ENCODE measurements around the gene SYNE3.

SYNE3 gene

DNA sequence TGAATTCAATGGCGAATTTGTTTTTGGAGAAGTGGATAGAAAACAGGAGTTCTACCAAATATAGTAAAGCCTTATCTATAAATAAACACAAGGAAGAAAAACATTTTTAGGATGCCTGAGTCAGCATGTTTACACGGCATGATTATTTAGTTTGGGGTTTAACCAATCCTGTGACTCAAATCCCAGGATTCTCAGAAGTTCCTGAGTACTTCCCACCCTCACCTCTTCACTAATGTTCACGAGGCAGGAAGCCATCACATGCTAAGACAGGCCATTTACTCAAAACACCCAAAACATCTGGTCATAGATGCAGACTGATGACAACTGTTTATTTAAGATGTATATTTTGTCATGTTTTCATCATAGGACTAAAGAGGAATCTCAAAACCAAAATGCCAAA is 15.0 kb upstream of the SYNE3 start:
- H3K9ac ChIP-seq (ENCODE audit: low read length), result no peak overlapping the region
- peak overlapping the region; percentile 84 for H3K4me2 ChIP-seq (ENCODE audit: low read depth, low read length, poor library complexity, severe bottlenecking)
- H4K20me1 ChIP-seq (ENCODE audit: low read depth, low read length), result no peaks in the 10 kb centered on the region
- H3K27me3 ChIP-seq (ENCODE audit: low read length), result no peaks in the 10 kb centered on the region
- H2AFZ ChIP-seq (ENCODE audit: low read depth, low read length, severe bottlenecking), result no peak overlapping the region
- peaks cover 14% of the 10 kb centered on the region for H3F3A ChIP-seq (ENCODE audit: insufficient read depth)
- peaks cover 45% of the 10 kb centered on the region for H3K79me2 ChIP-seq (ENCODE audit: insufficient read depth, low read length)
- H3K9me3 ChIP-seq (ENCODE audit: insufficient read depth, low read length), result no peaks in the 10 kb centered on the region
- 0 out of 2 replicates have a peak, but pooled peaks cover 3% of the 10 kb centered on the region for H3K36me3 ChIP-seq (ENCODE audit: low read length)
- no peak overlapping the region for H3K4me3 ChIP-seq (ENCODE audit: insufficient read depth, low read length, poor library complexity, severe bottlenecking)
- no peaks in the 10 kb centered on the region for H3K9me2 ChIP-seq (replicated peaks; ENCODE audit: insufficient read depth, low read length)
- TF ChIP-seq, protein P1, sequence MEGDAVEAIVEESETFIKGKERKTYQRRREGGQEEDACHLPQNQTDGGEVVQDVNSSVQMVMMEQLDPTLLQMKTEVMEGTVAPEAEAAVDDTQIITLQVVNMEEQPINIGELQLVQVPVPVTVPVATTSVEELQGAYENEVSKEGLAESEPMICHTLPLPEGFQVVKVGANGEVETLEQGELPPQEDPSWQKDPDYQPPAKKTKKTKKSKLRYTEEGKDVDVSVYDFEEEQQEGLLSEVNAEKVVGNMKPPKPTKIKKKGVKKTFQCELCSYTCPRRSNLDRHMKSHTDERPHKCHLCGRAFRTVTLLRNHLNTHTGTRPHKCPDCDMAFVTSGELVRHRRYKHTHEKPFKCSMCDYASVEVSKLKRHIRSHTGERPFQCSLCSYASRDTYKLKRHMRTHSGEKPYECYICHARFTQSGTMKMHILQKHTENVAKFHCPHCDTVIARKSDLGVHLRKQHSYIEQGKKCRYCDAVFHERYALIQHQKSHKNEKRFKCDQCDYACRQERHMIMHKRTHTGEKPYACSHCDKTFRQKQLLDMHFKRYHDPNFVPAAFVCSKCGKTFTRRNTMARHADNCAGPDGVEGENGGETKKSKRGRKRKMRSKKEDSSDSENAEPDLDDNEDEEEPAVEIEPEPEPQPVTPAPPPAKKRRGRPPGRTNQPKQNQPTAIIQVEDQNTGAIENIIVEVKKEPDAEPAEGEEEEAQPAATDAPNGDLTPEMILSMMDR (IDR thresholded peaks at IDR 0.05; ENCODE audit: insufficient read depth, low read length, poor library complexity, severe bottlenecking), result no peak
- no peak for TF ChIP-seq EZH2phosphoT487 (conservative IDR thresholded peaks at IDR 0.05; ENCODE audit: low read length)
- no peak overlapping the region for H3K27ac ChIP-seq (ENCODE audit: low read depth, low read length)

DNA sequence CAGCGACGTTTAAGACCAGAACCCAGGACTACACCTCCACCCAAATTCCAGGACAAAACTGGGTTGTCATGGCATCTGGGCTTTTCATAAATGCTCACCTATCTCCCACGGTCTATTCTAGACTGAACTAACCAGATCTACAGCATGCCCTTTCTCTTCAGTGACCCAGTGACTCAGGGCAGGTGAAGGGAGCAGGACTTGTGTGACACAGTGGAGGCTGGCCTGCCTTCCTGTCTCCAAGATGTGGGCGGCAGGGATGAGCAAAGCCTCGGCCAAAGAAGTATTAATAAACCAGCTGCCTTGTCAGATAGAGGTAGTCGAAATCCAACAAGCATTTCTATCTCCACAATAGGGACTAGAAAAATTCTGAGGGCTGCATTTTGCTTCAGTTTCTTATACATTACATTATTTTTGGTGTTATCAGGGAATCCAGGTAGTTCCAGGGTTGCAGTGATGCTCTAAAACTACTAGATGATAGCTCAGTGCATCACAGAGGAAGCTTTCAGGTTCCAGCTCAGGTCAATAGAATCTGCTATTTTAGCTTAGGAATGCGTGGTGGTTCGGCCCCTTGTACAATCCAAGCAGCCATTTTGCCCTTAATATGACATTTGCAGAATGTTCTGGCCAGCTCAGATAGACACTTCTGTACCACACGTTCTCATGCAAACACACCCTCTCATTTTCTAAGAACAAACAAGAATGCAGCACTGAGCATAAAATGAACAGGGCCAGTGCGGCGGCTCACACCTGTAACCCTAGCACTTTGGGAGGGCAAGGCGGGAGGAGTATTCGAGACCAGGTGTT is 14.2 kb upstream of the SYNE3 start:
- H3F3A ChIP-seq (ENCODE audit: insufficient read depth), result peaks cover 14% of the 10 kb centered on the region
- H3K4me2 ChIP-seq (ENCODE audit: low read depth, low read length, poor library complexity, severe bottlenecking), result no peak overlapping the region
- H3K9me3 ChIP-seq (ENCODE audit: insufficient read depth, low read length), result no peaks in the 10 kb centered on the region
- H3K79me2 ChIP-seq (ENCODE audit: insufficient read depth, low read length), result peaks cover 37% of the 10 kb centered on the region
- no peak overlapping the region for H3K27ac ChIP-seq (ENCODE audit: low read depth, low read length)
- no peak overlapping the region for H2AFZ ChIP-seq (ENCODE audit: low read depth, low read length, severe bottlenecking)
- H3K9ac ChIP-seq (ENCODE audit: low read length), result no peak overlapping the region
- H3K4me3 ChIP-seq (ENCODE audit: insufficient read depth, low read length, poor library complexity, severe bottlenecking), result no peak overlapping the region
- H3K9me2 ChIP-seq (replicated peaks; ENCODE audit: insufficient read depth, low read length), result no peaks in the 10 kb centered on the region
- no peaks in the 10 kb centered on the region for H3K27me3 ChIP-seq (ENCODE audit: low read length)
- TF ChIP-seq, protein P1 (IDR thresholded peaks at IDR 0.05; ENCODE audit: insufficient read depth, low read length, poor library complexity, severe bottlenecking), result no peak
- no peak for TF ChIP-seq EZH2phosphoT487 (conservative IDR thresholded peaks at IDR 0.05; ENCODE audit: low read length)
- H3K36me3 ChIP-seq (ENCODE audit: low read length), result 0 out of 2 replicates have a peak, but pooled peaks cover 3% of the 10 kb centered on the region
- no peaks in the 10 kb centered on the region for H4K20me1 ChIP-seq (ENCODE audit: low read depth, low read length)

DNA sequence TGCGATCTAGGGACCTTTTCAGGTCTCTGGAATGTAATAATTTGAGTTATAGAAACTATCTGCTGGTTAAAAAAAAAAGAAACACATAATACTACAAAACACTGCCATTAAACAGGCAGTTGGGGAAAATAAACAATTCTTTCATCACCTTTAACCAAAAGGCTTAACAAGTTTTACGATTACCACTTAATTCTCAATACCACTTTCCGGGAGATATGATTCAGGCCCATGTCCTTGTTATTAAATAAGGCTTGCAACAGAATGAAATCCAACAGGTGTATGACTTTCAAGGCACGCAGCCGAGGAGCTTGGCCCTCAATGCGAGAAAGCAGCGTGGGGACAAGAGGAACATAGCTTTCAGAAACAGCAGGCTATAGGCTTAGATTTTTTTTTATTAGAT is 12.8 kb upstream of the SYNE3 start:
- no peak overlapping the region for H3K4me3 ChIP-seq (ENCODE audit: insufficient read depth, low read length, poor library complexity, severe bottlenecking)
- H3K9ac ChIP-seq (ENCODE audit: low read length), result no peak overlapping the region
- H3K4me2 ChIP-seq (ENCODE audit: low read depth, low read length, poor library complexity, severe bottlenecking), result no peak overlapping the region
- H3K9me2 ChIP-seq (replicated peaks; ENCODE audit: insufficient read depth, low read length), result no peaks in the 10 kb centered on the region
- H3F3A ChIP-seq (ENCODE audit: insufficient read depth), result peaks cover 14% of the 10 kb centered on the region
- no peak overlapping the region for H2AFZ ChIP-seq (ENCODE audit: low read depth, low read length, severe bottlenecking)
- H3K9me3 ChIP-seq (ENCODE audit: insufficient read depth, low read length), result no peaks in the 10 kb centered on the region
- 0 out of 2 replicates have a peak, but pooled peaks cover 3% of the 10 kb centered on the region for H3K36me3 ChIP-seq (ENCODE audit: low read length)
- no peaks in the 10 kb centered on the region for H4K20me1 ChIP-seq (ENCODE audit: low read depth, low read length)
- H3K79me2 ChIP-seq (ENCODE audit: insufficient read depth, low read length), result peaks cover 30% of the 10 kb centered on the region
- no peak overlapping the region for H3K27ac ChIP-seq (ENCODE audit: low read depth, low read length)
- H3K27me3 ChIP-seq (ENCODE audit: low read length), result no peaks in the 10 kb centered on the region
- no peak for TF ChIP-seq EZH2phosphoT487 (conservative IDR thresholded peaks at IDR 0.05; ENCODE audit: low read length)
- TF ChIP-seq, protein P1 (IDR thresholded peaks at IDR 0.05; ENCODE audit: insufficient read depth, low read length, poor library complexity, severe bottlenecking), result no peak

Measured in SU-DHL-6 (cell line).